HG03139 (cell line): Measurements from ENCODE around the gene DOK7.
"Not testable (repeated sequence)": the region's sequence is repeated elsewhere in the genome, so short reads cannot be mapped to it uniquely, and the experiment has no call there.

Experiments
- ATAC-seq: cut with Tn5 transposase; IDR thresholded peaks from one replicate; pipeline ENCODE4 v1.9.1; 2021; ENCODE audit not compliant: unreplicated experiment

Gene DOK7

GRCh38 chr4:3530663-3531254 lies 67.7 kb downstream of the DOK7 start:
- ATAC-seq: no peak

- no peak for ATAC-seq
Observed at GRCh38 chr4:3531318-3531878, 68.3 kb downstream of the DOK7 start.

- ATAC-seq: peak; percentile 78
Observed at GRCh38 chr4:3531879-3532750, 69.0 kb downstream of the DOK7 start, which contains the start of gene LRPAP1. Gene LRPAP1, minus strand, starts transcription at chr4:3532422. Its CDS starts 10 bp downstream, at chr4:3532412.

- ATAC-seq: peak; percentile 15
Observed at GRCh38 chr4:3532751-3533422, 69.8 kb downstream of the DOK7 start.

GRCh38 chr4:3533423-3533820 lies 70.3 kb downstream of the DOK7 start:
- no peak for ATAC-seq

- not testable (repeated sequence) for ATAC-seq
Observed at GRCh38 chr4:3535812-3536211, 72.7 kb downstream of the DOK7 start.

GRCh38 chr4:3538906-3539305 lies 75.8 kb downstream of the DOK7 start:
- ATAC-seq: not testable (repeated sequence)

GRCh38 chr4:3543415-3543814 lies 80.3 kb downstream of the DOK7 start:
- not testable (repeated sequence) for ATAC-seq
